Urothelium cell line (cell line): Measurements from ENCODE around the gene TMX4.
"Not testable (repeated sequence)": the region's sequence is repeated elsewhere in the genome, so short reads cannot be mapped to it uniquely, and the experiment has no call there.

Source experiments
- DNase-seq: peaks from one replicate; pipeline ENCODE4 v3.0.0; 2011; ENCODE audit warnings: low spot score, mixed read lengths
- FAIRE-seq: peaks from 2 replicates; lab custom pipeline; 2011; peaks lifted over from hg19 to GRCh38; lab: Jason Lieb, UNC

The TMX4 gene

GRCh38 chr20:8019246-8019997 lies at the start of gene TMX4:
Gene TMX4, minus strand, starts transcription at chr20:8019761. Its CDS starts 148 bp downstream, at chr20:8019613.
- DNase-seq (peak; percentile 97), FAIRE-seq (peak; percentile 97)

GRCh38 chr20:8067082-8067481 lies 47.5 kb upstream of the TMX4 start:
- FAIRE-seq (no peak), DNase-seq (no peak)

GRCh38 chr20:8066662-8067061 lies 47.1 kb upstream of the TMX4 start:
- DNase-seq: no peak
- FAIRE-seq: no peak

- FAIRE-seq: no peak
Measured at GRCh38 chr20:8065691-8066090, 46.1 kb upstream of the TMX4 start.

GRCh38 chr20:8062756-8063155 lies 43.2 kb upstream of the TMX4 start:
- FAIRE-seq (no peak), DNase-seq (no peak)

More at GRCh38 chr20:8065691-8066090, 46.1 kb upstream of the TMX4 start:
- DNase-seq: no peak

- DNase-seq (no peak), FAIRE-seq (no peak)
Measured at GRCh38 chr20:8061861-8062518, 42.4 kb upstream of the TMX4 start.

- DNase-seq (no peak), FAIRE-seq (no peak)
Measured at GRCh38 chr20:8060977-8061376, 41.4 kb upstream of the TMX4 start.

GRCh38 chr20:8057871-8058270 lies 38.3 kb upstream of the TMX4 start:
- no peak for DNase-seq
- FAIRE-seq: no peak

GRCh38 chr20:8055096-8055495 lies 35.5 kb upstream of the TMX4 start:
- FAIRE-seq: no peak
- DNase-seq: no peak

- no peak for FAIRE-seq
- no peak for DNase-seq
Measured at GRCh38 chr20:8050157-8050837, 30.7 kb upstream of the TMX4 start.

- DNase-seq: no peak
- FAIRE-seq: no peak
Measured at GRCh38 chr20:8049310-8049709, 29.7 kb upstream of the TMX4 start.

GRCh38 chr20:8045946-8046345 lies 26.4 kb upstream of the TMX4 start:
- no peak for DNase-seq
- no peak for FAIRE-seq

- peak; percentile 54 for DNase-seq
- FAIRE-seq: no peak
Measured at GRCh38 chr20:8043687-8044282, 24.2 kb upstream of the TMX4 start.

- FAIRE-seq: no peak
- no peak for DNase-seq
Measured at GRCh38 chr20:8039042-8039441, 19.5 kb upstream of the TMX4 start.

- no peak for FAIRE-seq
- DNase-seq: no peak
Measured at GRCh38 chr20:8036771-8037170, 17.2 kb upstream of the TMX4 start.

- no peak for FAIRE-seq
Measured at GRCh38 chr20:8033151-8033841, 13.7 kb upstream of the TMX4 start.

GRCh38 chr20:8032499-8032898 lies 12.9 kb upstream of the TMX4 start:
- DNase-seq (no peak), FAIRE-seq (no peak)

More at GRCh38 chr20:8033151-8033841, 13.7 kb upstream of the TMX4 start:
- no peak for DNase-seq

GRCh38 chr20:8031539-8031938 lies 12.0 kb upstream of the TMX4 start:
- not testable (repeated sequence) for DNase-seq
- peak; percentile 91 for FAIRE-seq

- DNase-seq (no peak), FAIRE-seq (no peak)
Measured at GRCh38 chr20:8021541-8022269, 2.1 kb upstream of the TMX4 start.
